Memory B cell (primary cell): ENCODE measurements around the gene PAF1.

Source experiments
- ATAC-seq: fragments of 150-1000 bp; cut with Tn5 transposase; 2 replicates; pipeline ENCODE4 v1.10.0; 2021; ENCODE audit warnings: low read depth, mild to moderate bottlenecking, moderate library complexity
- DNase-seq, 2 donors: peaks; one replicate each; pipeline ENCODE4 v3.0.0; 2022; ENCODE audit warnings: low spot score in 2 of 2
- H3K27ac Mint-ChIP-seq: one replicate; pipeline ENCODE4 v1.8.0; 2022; ENCODE audit warnings: mild to moderate bottlenecking, moderate library complexity, mixed read lengths
- H3K27me3 Mint-ChIP-seq: one replicate; pipeline ENCODE4 v1.8.0; 2022; ENCODE audit warnings: mixed read lengths
- H3K36me3 Mint-ChIP-seq: one replicate; pipeline ENCODE4 v1.8.0; 2022; ENCODE audit warnings: mild to moderate bottlenecking, mixed read lengths
- H3K4me1 Mint-ChIP-seq: one replicate; pipeline ENCODE4 v1.8.0; 2022; ENCODE audit warnings: mixed read lengths
- H3K4me3 Mint-ChIP-seq: one replicate; pipeline ENCODE4 v1.8.0; 2022; ENCODE audit warnings: mild to moderate bottlenecking, moderate library complexity, mixed read lengths
- H3K9me3 Mint-ChIP-seq: one replicate; pipeline ENCODE4 v1.8.0; 2022; ENCODE audit warnings: mixed read lengths

The PAF1 gene

GRCh38 chr19:39425744-39426143 is 34.8 kb upstream of the PAF1 start:
- ATAC-seq (no peak), DNase-seq (no peak)
- no peak overlapping the region for H3K4me3 Mint-ChIP-seq
- peak overlapping the region; percentile 0 for H3K27ac Mint-ChIP-seq
- no peaks in the 10 kb centered on the region for H3K9me3 Mint-ChIP-seq
- H3K4me1 Mint-ChIP-seq = peaks cover 4% of the 10 kb centered on the region
- H3K27me3 Mint-ChIP-seq = no peaks in the 10 kb centered on the region
- H3K36me3 Mint-ChIP-seq = peaks cover 8% of the 10 kb centered on the region

- H3K9me3 Mint-ChIP-seq = no peaks in the 10 kb centered on the region
- H3K27ac Mint-ChIP-seq = peak overlapping the region; percentile 69
Observed at GRCh38 chr19:39424934-39425333, 34.0 kb upstream of the PAF1 start.

GRCh38 chr19:39423258-39424086 is 32.6 kb upstream of the PAF1 start:
- Mint-ChIP-seq H3K9me3 (no peaks in the 10 kb centered on the region), H3K4me1 (no peaks in the 10 kb centered on the region), H3K27me3 (no peaks in the 10 kb centered on the region), H3K4me3 (no peak overlapping the region), H3K27ac (peak overlapping the region; percentile 69), H3K36me3 (peaks cover 8% of the 10 kb centered on the region)
- DNase-seq = no peak
- no peak for ATAC-seq

More at GRCh38 chr19:39424934-39425333, 34.0 kb upstream of the PAF1 start:
- ATAC-seq (no peak), DNase-seq (no peak)
- Mint-ChIP-seq H3K4me1 (no peaks in the 10 kb centered on the region), H3K36me3 (peaks cover 8% of the 10 kb centered on the region), H3K27me3 (no peaks in the 10 kb centered on the region), H3K4me3 (no peak overlapping the region)

- Mint-ChIP-seq H3K27me3 (no peaks in the 10 kb centered on the region), H3K4me3 (no peak overlapping the region), H3K4me1 (no peaks in the 10 kb centered on the region), H3K27ac (no peak overlapping the region), H3K36me3 (peaks cover 11% of the 10 kb centered on the region), H3K9me3 (no peaks in the 10 kb centered on the region)
- no peak for ATAC-seq
- DNase-seq = no peak
Observed at GRCh38 chr19:39422020-39422419, 31.1 kb upstream of the PAF1 start.

GRCh38 chr19:39420769-39421168 is 29.9 kb upstream of the PAF1 start:
- no peak overlapping the region for H3K4me3 Mint-ChIP-seq
- H3K4me1 Mint-ChIP-seq = no peaks in the 10 kb centered on the region
- H3K27me3 Mint-ChIP-seq = no peaks in the 10 kb centered on the region
- H3K9me3 Mint-ChIP-seq = no peaks in the 10 kb centered on the region
- H3K36me3 Mint-ChIP-seq = peaks cover 9% of the 10 kb centered on the region
- DNase-seq (no peak), ATAC-seq (no peak)
- H3K27ac Mint-ChIP-seq = no peak overlapping the region

GRCh38 chr19:39419003-39419402 is 28.1 kb upstream of the PAF1 start:
- no peaks in the 10 kb centered on the region for H3K27me3 Mint-ChIP-seq
- H3K9me3 Mint-ChIP-seq = no peaks in the 10 kb centered on the region
- H3K27ac Mint-ChIP-seq = no peak overlapping the region
- peaks cover 10% of the 10 kb centered on the region for H3K4me1 Mint-ChIP-seq
- H3K36me3 Mint-ChIP-seq = peaks cover 10% of the 10 kb centered on the region
- DNase-seq = no peak
- H3K4me3 Mint-ChIP-seq = no peak overlapping the region
- ATAC-seq = no peak

GRCh38 chr19:39417463-39418181 is 26.7 kb upstream of the PAF1 start:
- H3K27me3 Mint-ChIP-seq = no peaks in the 10 kb centered on the region
- peaks cover 15% of the 10 kb centered on the region for H3K4me1 Mint-ChIP-seq
- ATAC-seq (peak; percentile 29), DNase-seq (no peak)
- peaks cover 8% of the 10 kb centered on the region for H3K36me3 Mint-ChIP-seq
- H3K9me3 Mint-ChIP-seq = no peaks in the 10 kb centered on the region
- no peak overlapping the region for H3K27ac Mint-ChIP-seq
- H3K4me3 Mint-ChIP-seq = no peak overlapping the region

GRCh38 chr19:39416152-39417120 is 25.5 kb upstream of the PAF1 start:
- Mint-ChIP-seq H3K27ac (no peak overlapping the region), H3K27me3 (no peaks in the 10 kb centered on the region), H3K9me3 (no peaks in the 10 kb centered on the region), H3K4me3 (no peak overlapping the region), H3K4me1 (peaks cover 21% of the 10 kb centered on the region), H3K36me3 (peaks cover 9% of the 10 kb centered on the region)
- no peak for DNase-seq
- no peak for ATAC-seq

- peak overlapping the region; percentile 39 for H3K4me3 Mint-ChIP-seq
- peak overlapping the region; percentile 96 for H3K27ac Mint-ChIP-seq
- no peak for DNase-seq
- no peaks in the 10 kb centered on the region for H3K27me3 Mint-ChIP-seq
- no peak for ATAC-seq
- no peaks in the 10 kb centered on the region for H3K9me3 Mint-ChIP-seq
- peaks cover 12% of the 10 kb centered on the region for H3K36me3 Mint-ChIP-seq
- H3K4me1 Mint-ChIP-seq = peaks cover 32% of the 10 kb centered on the region
Observed at GRCh38 chr19:39415111-39416046, 24.5 kb upstream of the PAF1 start.

- DNase-seq (no peak), ATAC-seq (no peak)
- Mint-ChIP-seq H3K27ac (peak overlapping the region; percentile 96), H3K4me1 (peaks cover 35% of the 10 kb centered on the region), H3K9me3 (no peaks in the 10 kb centered on the region), H3K27me3 (no peaks in the 10 kb centered on the region), H3K36me3 (peaks cover 15% of the 10 kb centered on the region), H3K4me3 (peak overlapping the region; percentile 93)
Observed at GRCh38 chr19:39413911-39414608, 23.2 kb upstream of the PAF1 start.

GRCh38 chr19:39413272-39413910 is 22.5 kb upstream of the PAF1 start:
- Mint-ChIP-seq H3K27ac (peak overlapping the region; percentile 96), H3K36me3 (peaks cover 21% of the 10 kb centered on the region), H3K9me3 (no peaks in the 10 kb centered on the region), H3K4me3 (peak overlapping the region; percentile 100), H3K27me3 (no peaks in the 10 kb centered on the region), H3K4me1 (peaks cover 40% of the 10 kb centered on the region)
- no peak for ATAC-seq
- peak; percentile 37 to 51 for DNase-seq

- no peaks in the 10 kb centered on the region for H3K9me3 Mint-ChIP-seq
- peaks cover 42% of the 10 kb centered on the region for H3K4me1 Mint-ChIP-seq
- H3K4me3 Mint-ChIP-seq = peak overlapping the region; percentile 100
- H3K27me3 Mint-ChIP-seq = no peaks in the 10 kb centered on the region
- peak in 1 of 2 donors; percentile 56 for DNase-seq
- no peak for ATAC-seq
- peak overlapping the region; percentile 96 for H3K27ac Mint-ChIP-seq
- peaks cover 26% of the 10 kb centered on the region for H3K36me3 Mint-ChIP-seq
Observed at GRCh38 chr19:39412867-39413271, 22.0 kb upstream of the PAF1 start.
